Fibroblast of villous mesenchyme (primary cell): ENCODE data around the gene CLCN1. TPM values are rescaled to one million over a fixed set of nuclear protein-coding genes. Genes with fewer than 3 reads are reported as not detected.

Experiments
- DNase-seq: peaks from one replicate; pipeline ENCODE4 v3.0.0-alpha.2; 2010; ENCODE audit warnings: low read depth
- H3K4me3 ChIP-seq: 2 replicates; pipeline ENCODE4 v1.5.1; 2011; ENCODE audit warnings: low read depth, mild to moderate bottlenecking, low read length
- total RNA-seq: library from RNA; depleted of rRNA; stranded (reverse); fragments of >200 nt; gene quantifications from 2 replicates; pipeline ENCODE4 v1.2.3, GENCODE V29; 2012
- TF ChIP-seq, protein P1 (sequence below): IDR thresholded peaks from 2 replicates; pipeline ENCODE4 v1.5.1; 2012; ENCODE audit warnings: low read depth, mild to moderate bottlenecking, low read length; ENCODE audit not compliant: insufficient read depth

The CLCN1 gene
- total RNA-seq, 1 donor, result under 0.01 TPM

DNA sequence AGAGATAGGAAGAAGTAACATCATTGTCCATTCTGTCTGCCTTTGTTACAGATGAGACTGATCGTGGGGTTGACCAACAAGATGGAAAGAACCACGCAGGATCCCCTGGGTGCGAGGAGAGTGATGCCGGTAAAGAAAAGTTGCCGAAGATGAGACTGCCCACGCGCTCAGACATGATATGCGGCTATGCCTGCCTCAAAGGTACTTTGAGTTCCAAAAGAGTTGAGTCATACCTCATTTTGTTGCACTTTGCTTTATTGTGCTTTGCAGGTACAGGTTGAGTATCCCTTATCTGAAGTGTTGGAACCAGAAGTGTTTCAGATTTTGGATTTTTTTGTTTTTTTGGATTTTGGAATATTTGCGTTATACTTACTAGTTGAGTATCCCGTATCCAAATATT is 12.2 kb upstream of the CLCN1 start:
- TF ChIP-seq, protein P1, sequence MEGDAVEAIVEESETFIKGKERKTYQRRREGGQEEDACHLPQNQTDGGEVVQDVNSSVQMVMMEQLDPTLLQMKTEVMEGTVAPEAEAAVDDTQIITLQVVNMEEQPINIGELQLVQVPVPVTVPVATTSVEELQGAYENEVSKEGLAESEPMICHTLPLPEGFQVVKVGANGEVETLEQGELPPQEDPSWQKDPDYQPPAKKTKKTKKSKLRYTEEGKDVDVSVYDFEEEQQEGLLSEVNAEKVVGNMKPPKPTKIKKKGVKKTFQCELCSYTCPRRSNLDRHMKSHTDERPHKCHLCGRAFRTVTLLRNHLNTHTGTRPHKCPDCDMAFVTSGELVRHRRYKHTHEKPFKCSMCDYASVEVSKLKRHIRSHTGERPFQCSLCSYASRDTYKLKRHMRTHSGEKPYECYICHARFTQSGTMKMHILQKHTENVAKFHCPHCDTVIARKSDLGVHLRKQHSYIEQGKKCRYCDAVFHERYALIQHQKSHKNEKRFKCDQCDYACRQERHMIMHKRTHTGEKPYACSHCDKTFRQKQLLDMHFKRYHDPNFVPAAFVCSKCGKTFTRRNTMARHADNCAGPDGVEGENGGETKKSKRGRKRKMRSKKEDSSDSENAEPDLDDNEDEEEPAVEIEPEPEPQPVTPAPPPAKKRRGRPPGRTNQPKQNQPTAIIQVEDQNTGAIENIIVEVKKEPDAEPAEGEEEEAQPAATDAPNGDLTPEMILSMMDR, result no peak
- H3K4me3 ChIP-seq, result no peak overlapping the region
- DNase-seq, result no peak

- TF ChIP-seq, protein P1, result no peak
- H3K4me3 ChIP-seq, result no peak overlapping the region
- DNase-seq, result no peak
Observed at GRCh38 chr7:143304938-143305337, 11.0 kb upstream of the CLCN1 start.

DNA sequence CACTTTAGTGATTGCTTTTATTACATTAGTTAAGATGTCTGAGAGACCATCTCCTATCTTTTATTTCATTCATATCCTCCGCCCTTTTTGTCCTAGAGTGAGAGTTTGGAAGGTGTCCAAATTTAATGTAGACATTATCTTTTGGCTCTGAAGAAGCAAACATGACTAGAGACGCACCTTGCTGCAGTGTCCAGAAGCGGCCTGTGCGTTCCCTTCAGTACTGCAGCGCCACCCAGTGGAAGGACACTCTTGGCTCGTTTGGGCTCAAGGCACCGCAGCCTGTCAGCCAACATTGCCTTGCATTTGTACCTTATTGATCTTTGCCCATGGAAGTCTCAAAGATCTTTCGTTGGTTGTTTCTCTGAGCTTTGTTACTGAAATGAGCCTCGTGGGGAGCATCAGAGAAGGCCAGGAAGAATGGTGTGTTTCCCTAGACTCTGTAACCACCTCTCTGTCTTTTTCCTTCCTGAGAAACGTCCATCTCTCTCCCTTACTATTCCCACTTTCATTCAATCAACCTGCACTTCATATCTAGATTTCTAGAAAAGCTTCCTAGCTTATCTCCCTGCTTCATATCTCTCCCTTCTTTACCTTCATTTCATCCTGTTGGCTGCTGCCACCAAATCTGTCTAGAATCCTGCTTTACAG is 10.4 kb upstream of the CLCN1 start:
- TF ChIP-seq, protein P1, result peak; percentile 80
- H3K4me3 ChIP-seq, result no peak overlapping the region
- DNase-seq, result peak; percentile 54

DNA sequence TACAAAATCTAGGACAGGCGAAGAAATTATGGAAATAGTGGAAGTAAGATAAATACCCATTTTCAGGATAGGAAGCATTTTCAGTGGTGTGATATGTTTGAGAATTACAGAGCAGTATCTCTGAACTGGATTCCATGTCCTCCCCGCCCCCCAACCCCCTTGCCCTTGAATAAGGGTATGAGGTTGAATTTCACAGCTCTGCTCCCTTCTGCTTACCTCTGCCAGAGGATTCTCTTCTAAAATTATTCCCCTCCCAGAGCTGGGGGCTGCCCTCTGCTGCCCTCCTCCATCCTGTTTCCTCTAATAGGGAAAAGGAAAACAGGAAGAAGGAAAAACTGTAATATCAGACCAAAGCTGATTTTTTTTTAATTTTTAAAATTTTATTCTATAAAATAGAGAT is 7.3 kb upstream of the CLCN1 start:
- no peak for DNase-seq
- TF ChIP-seq, protein P1, result no peak
- no peak overlapping the region for H3K4me3 ChIP-seq

- no peak overlapping the region for H3K4me3 ChIP-seq
- TF ChIP-seq, protein P1, result no peak
Observed at GRCh38 chr7:143314127-143314526, 1.8 kb upstream of the CLCN1 start.

GRCh38 chr7:143316492-143316891 is 581 bp downstream of the CLCN1 start:
- DNase-seq, result no peak
- H3K4me3 ChIP-seq, result no peak overlapping the region
- TF ChIP-seq, protein P1, result no peak

More at GRCh38 chr7:143314127-143314526, 1.8 kb upstream of the CLCN1 start:
- DNase-seq, result no peak

GRCh38 chr7:143318661-143319060 is 2.8 kb downstream of the CLCN1 start:
- DNase-seq, result peak; percentile 91
- TF ChIP-seq, protein P1, result no peak
- no peak overlapping the region for H3K4me3 ChIP-seq
